ENCODE measurements around the gene GAPVD1.
"Not testable (repeated sequence)": the region's sequence is repeated elsewhere in the genome, so short reads cannot be mapped to it uniquely, and the experiment has no call there.

Gene GAPVD1

GRCh38 chr9:125246261-125246667 lies 15.4 kb upstream of the GAPVD1 start:
- DNase-seq (ENCODE audit: low read depth in 2 of 2): no peak

GRCh38 chr9:125254231-125254630 lies 7.4 kb upstream of the GAPVD1 start:
- no peak for DNase-seq (ENCODE audit: low read depth in 2 of 2)

GRCh38 chr9:125255781-125256391 lies 5.7 kb upstream of the GAPVD1 start:
- no peak for DNase-seq (ENCODE audit: low read depth in 2 of 2)

GRCh38 chr9:125258160-125258785 lies 3.4 kb upstream of the GAPVD1 start:
- no peak for DNase-seq (ENCODE audit: low read depth in 2 of 2)

GRCh38 chr9:125258832-125259534 lies 2.6 kb upstream of the GAPVD1 start:
- DNase-seq (ENCODE audit: low read depth in 2 of 2): no peak

GRCh38 chr9:125260561-125260960 lies 1.1 kb upstream of the GAPVD1 start:
- DNase-seq (ENCODE audit: low read depth in 2 of 2): no peak

- DNase-seq (ENCODE audit: low read depth in 2 of 2): no peak
Observed at GRCh38 chr9:125262294-125262991, 817 bp downstream of the GAPVD1 start.

- not testable (repeated sequence) for DNase-seq (ENCODE audit: low read depth in 2 of 2)
Observed at GRCh38 chr9:125264068-125264467, 2.4 kb downstream of the GAPVD1 start.

- DNase-seq (ENCODE audit: low read depth in 2 of 2): no peak
Observed at GRCh38 chr9:125268394-125269013, 6.9 kb downstream of the GAPVD1 start.

GRCh38 chr9:125269014-125269397 lies 7.4 kb downstream of the GAPVD1 start:
- DNase-seq (ENCODE audit: low read depth in 2 of 2): no peak

- DNase-seq (ENCODE audit: low read depth in 2 of 2): no peak
Observed at GRCh38 chr9:125271081-125271480, 9.5 kb downstream of the GAPVD1 start.

- no peak for DNase-seq (ENCODE audit: low read depth in 2 of 2)
Observed at GRCh38 chr9:125272697-125273096, 11.1 kb downstream of the GAPVD1 start.

GRCh38 chr9:125276771-125277170 lies 15.1 kb downstream of the GAPVD1 start:
- no peak for DNase-seq (ENCODE audit: low read depth in 2 of 2)

GRCh38 chr9:125277411-125277810 lies 15.8 kb downstream of the GAPVD1 start:
- no peak for DNase-seq (ENCODE audit: low read depth in 2 of 2)

GRCh38 chr9:125280945-125281344 lies 19.3 kb downstream of the GAPVD1 start:
- DNase-seq (ENCODE audit: low read depth in 2 of 2): no peak

GRCh38 chr9:125284855-125285254 lies 23.2 kb downstream of the GAPVD1 start:
- no peak for DNase-seq (ENCODE audit: low read depth in 2 of 2)

GRCh38 chr9:125286935-125287433 lies 25.4 kb downstream of the GAPVD1 start:
- DNase-seq (ENCODE audit: low read depth in 2 of 2): not testable (repeated sequence)

GRCh38 chr9:125293134-125293533 lies 31.5 kb downstream of the GAPVD1 start:
- DNase-seq (ENCODE audit: low read depth in 2 of 2): no peak

GRCh38 chr9:125295657-125296056 lies 34.0 kb downstream of the GAPVD1 start:
- DNase-seq (ENCODE audit: low read depth in 2 of 2): no peak

- no peak for DNase-seq (ENCODE audit: low read depth in 2 of 2)
Observed at GRCh38 chr9:125296843-125297372, 35.3 kb downstream of the GAPVD1 start.

- no peak for DNase-seq (ENCODE audit: low read depth in 2 of 2)
Observed at GRCh38 chr9:125297917-125298316, 36.3 kb downstream of the GAPVD1 start.

GRCh38 chr9:125302241-125302640 lies 40.6 kb downstream of the GAPVD1 start:
- no peak for DNase-seq (ENCODE audit: low read depth in 2 of 2)
